ENCODE measurements around the gene CERS6. TPM values are rescaled to one million over a fixed set of nuclear protein-coding genes. Genes with fewer than 3 reads are reported as not detected.

Gene CERS6
- total RNA-seq, 1 donor from 2014 or later = 27.7 TPM

- no peak for TF ChIP-seq CTCF (IDR thresholded peaks at IDR 0.05)
- no peak for TF ChIP-seq POLR2A (IDR thresholded peaks at IDR 0.05)
- no peak for TF ChIP-seq POLR2AphosphoS5 (IDR thresholded peaks at IDR 0.05; ENCODE audit: insufficient read depth in 1 of 2, low read depth in 1 of 2)
- H3K27me3 ChIP-seq = no peaks in the 10 kb centered on the region
- intact Hi-C loops (cut with DNase I) = no loop called here
- H3K9me3 ChIP-seq = no peaks in the 10 kb centered on the region
- DNase-seq (ENCODE audit: extremely low spot score in 2 of 2) = no peak
- no peak overlapping the region for H3K4me3 ChIP-seq
- no peak overlapping the region for H3K27ac ChIP-seq
- no peaks in the 10 kb centered on the region for H3K4me1 ChIP-seq
- no peaks in the 10 kb centered on the region for H3K36me3 ChIP-seq
Measured at GRCh38 chr2:168592181-168592831, 136.2 kb downstream of the CERS6 start.

GRCh38 chr2:168593713-168594112 is 137.6 kb downstream of the CERS6 start:
- no peak overlapping the region for H3K27ac ChIP-seq
- DNase-seq (ENCODE audit: extremely low spot score in 2 of 2) = no peak
- no peaks in the 10 kb centered on the region for H3K36me3 ChIP-seq
- no peaks in the 10 kb centered on the region for H3K27me3 ChIP-seq
- intact Hi-C loops (cut with DNase I) = no loop called here
- H3K4me3 ChIP-seq = no peak overlapping the region
- no peaks in the 10 kb centered on the region for H3K4me1 ChIP-seq
- no peaks in the 10 kb centered on the region for H3K9me3 ChIP-seq
- TF ChIP-seq POLR2A (IDR thresholded peaks at IDR 0.05) (no peak), CTCF (IDR thresholded peaks at IDR 0.05) (no peak), POLR2AphosphoS5 (IDR thresholded peaks at IDR 0.05; ENCODE audit: insufficient read depth in 1 of 2, low read depth in 1 of 2) (no peak)

GRCh38 chr2:168594778-168595177 is 138.7 kb downstream of the CERS6 start:
- no peak overlapping the region for H3K27ac ChIP-seq
- no peak overlapping the region for H3K4me3 ChIP-seq

GRCh38 chr2:168596881-168597655 is 141.0 kb downstream of the CERS6 start:
- Histone ChIP-seq H3K4me1 (no peaks in the 10 kb centered on the region), H3K36me3 (no peaks in the 10 kb centered on the region), H3K4me3 (no peak overlapping the region), H3K9me3 (no peaks in the 10 kb centered on the region), H3K27ac (no peak overlapping the region), H3K27me3 (no peaks in the 10 kb centered on the region)
- intact Hi-C loops (cut with DNase I) = no loop called here
- TF ChIP-seq POLR2AphosphoS5 (IDR thresholded peaks at IDR 0.05; ENCODE audit: insufficient read depth in 1 of 2, low read depth in 1 of 2) = no peak
- no peak for TF ChIP-seq POLR2A (IDR thresholded peaks at IDR 0.05)
- no peak for TF ChIP-seq CTCF (IDR thresholded peaks at IDR 0.05)
- no peak for DNase-seq (ENCODE audit: extremely low spot score in 2 of 2)

More at GRCh38 chr2:168594778-168595177, 138.7 kb downstream of the CERS6 start:
- TF ChIP-seq CTCF (IDR thresholded peaks at IDR 0.05) = no peak
- TF ChIP-seq POLR2A (IDR thresholded peaks at IDR 0.05) = no peak
- TF ChIP-seq POLR2AphosphoS5 (IDR thresholded peaks at IDR 0.05; ENCODE audit: insufficient read depth in 1 of 2, low read depth in 1 of 2) = no peak
- Histone ChIP-seq H3K9me3 (no peaks in the 10 kb centered on the region), H3K36me3 (no peaks in the 10 kb centered on the region), H3K27me3 (no peaks in the 10 kb centered on the region), H3K4me1 (no peaks in the 10 kb centered on the region)
- intact Hi-C loops (cut with DNase I) = no loop called here
- no peak for DNase-seq (ENCODE audit: extremely low spot score in 2 of 2)

GRCh38 chr2:168599738-168600137 is 143.7 kb downstream of the CERS6 start:
- intact Hi-C loops (cut with DNase I) = no loop called here
- DNase-seq (ENCODE audit: extremely low spot score in 2 of 2) = no peak
- TF ChIP-seq POLR2AphosphoS5 (IDR thresholded peaks at IDR 0.05; ENCODE audit: insufficient read depth in 1 of 2, low read depth in 1 of 2) (no peak), POLR2A (IDR thresholded peaks at IDR 0.05) (no peak), CTCF (IDR thresholded peaks at IDR 0.05) (no peak)
- no peak overlapping the region for H3K27ac ChIP-seq
- no peaks in the 10 kb centered on the region for H3K4me1 ChIP-seq
- H3K36me3 ChIP-seq = no peaks in the 10 kb centered on the region
- H3K27me3 ChIP-seq = no peaks in the 10 kb centered on the region
- H3K9me3 ChIP-seq = no peaks in the 10 kb centered on the region
- no peak overlapping the region for H3K4me3 ChIP-seq
